Measurements from ENCODE around the gene CDC20B. TPM values are rescaled to one million over a fixed set of nuclear protein-coding genes. Genes with fewer than 3 reads are reported as not detected.

Gene CDC20B
- polyA plus RNA-seq, 4 donors = 0.54 to 0.95 (median 0.69) TPM

Other genes starting within 250 kb of the CDC20B start
- gene ESM1, start 187.6 kb downstream of the CDC20B start, polyA plus RNA-seq (ENCODE audit: insufficient read length in 4 of 4) = 10 to 100 TPM in 2 of 4 donors, 1 to 10 TPM in 2; 7.5 to 13.0 (median 10.0) TPM
- gene GZMK, start 148.9 kb downstream of the CDC20B start, polyA plus RNA-seq (ENCODE audit: insufficient read length in 4 of 4) = not detected
- 1 to 10 TPM in 1 of 4 donors, under 1 TPM in 3; 0.27 to 1.2 (median 0.63) TPM for gene GZMA, start 70.5 kb downstream of the CDC20B start, polyA plus RNA-seq (ENCODE audit: insufficient read length in 4 of 4)
- gene GPX8, start 13.0 kb downstream of the CDC20B start, polyA plus RNA-seq (ENCODE audit: insufficient read length in 4 of 4) = 10 to 100 TPM; 63.6 to 88.9 (median 79.7) TPM
- gene MCIDAS, start 54.1 kb upstream of the CDC20B start, polyA plus RNA-seq (ENCODE audit: insufficient read length in 4 of 4) = 1 to 10 TPM in 2 of 4 donors, under 1 TPM in 2; 0.77 to 1.1 (median 0.96) TPM
- 10 to 100 TPM in 2 of 4 donors, 1 to 10 TPM in 2; 5.6 to 13.9 (median 8.7) TPM for gene CCNO, start 60.4 kb upstream of the CDC20B start, polyA plus RNA-seq (ENCODE audit: insufficient read length in 4 of 4)
- 10 to 100 TPM; 37.2 to 48.3 (median 41.2) TPM for gene DHX29, start 134.5 kb upstream of the CDC20B start, polyA plus RNA-seq (ENCODE audit: insufficient read length in 4 of 4)
- gene MTREX, start 134.8 kb upstream of the CDC20B start, polyA plus RNA-seq (ENCODE audit: insufficient read length in 4 of 4) = 100 to 1,000 TPM in 2 of 4 donors, 10 to 100 TPM in 2; 83.4 to 114 (median 97.8) TPM